Tibial artery (tissue), 4 donors: Measurements from ENCODE around the gene CBX7.

Source experiments
- DNase-seq, 2 donors: peaks; one replicate each; pipeline ENCODE4 v3.0.0-alpha.2; 2019
- H3K27ac ChIP-seq, 2 donors: fragments of 200-600 bp; sonication (generic) in 1 of 2; 1 replicate in 1 of 2; 2 replicates in 1 of 2; pipeline ENCODE4 v1.5.1; 2018 to 2019; ENCODE audit warnings: mild to moderate bottlenecking in 1 of 2
- H3K27me3 ChIP-seq, 2 donors: fragments of 200-600 bp; sonication (generic) in 1 of 2; one replicate each; pipeline versions ENCODE4 v1.5.1 to v1.6.0; 2016 to 2019
- H3K36me3 ChIP-seq, 3 donors: fragments of 200-600 bp; sonication (generic) in 2 of 3; one replicate each; pipeline ENCODE4 v1.5.1; 2016 to 2019; ENCODE audit warnings: mild to moderate bottlenecking in 2 of 3
- H3K4me1 ChIP-seq, 4 donors: fragments of 200-600 bp; sonication (generic) in 2 of 4; 1 replicate in 3 of 4; 2 replicates in 1 of 4; pipeline ENCODE4 v1.5.1; 2016 to 2019
- H3K4me3 ChIP-seq, 2 donors: fragments of 200-600 bp; sonication (generic) in 1 of 2; 1 replicate in 1 of 2; 2 replicates in 1 of 2; pipeline ENCODE4 v1.5.1; 2018 to 2019; ENCODE audit warnings: mild to moderate bottlenecking in 2 of 2
- H3K9me3 ChIP-seq, 3 donors: fragments of 200-600 bp; sonication (generic) in 1 of 3; one replicate each; pipeline ENCODE4 v1.5.1; 2016 to 2019
- intact Hi-C: fragments of 100-400 bp; cut with DNase I; formaldehyde crosslinking; loops from one replicate; pipeline ENCODE4 v1.15.0; 2023; ENCODE audit warnings: low total_unique reads
- TF ChIP-seq, protein P1 (sequence below), 2 experiments: fragments of 200-600 bp in 1 of 2; fragments of 450-650 bp in 1 of 2; IDR thresholded peaks; one replicate each; pipeline ENCODE4 v1.5.1; 2017 to 2019; ENCODE audit warnings: antibody characterized with exemption in 2 of 2, mild to moderate bottlenecking in 1 of 2, moderate library complexity in 1 of 2

CBX7 gene

DNA sequence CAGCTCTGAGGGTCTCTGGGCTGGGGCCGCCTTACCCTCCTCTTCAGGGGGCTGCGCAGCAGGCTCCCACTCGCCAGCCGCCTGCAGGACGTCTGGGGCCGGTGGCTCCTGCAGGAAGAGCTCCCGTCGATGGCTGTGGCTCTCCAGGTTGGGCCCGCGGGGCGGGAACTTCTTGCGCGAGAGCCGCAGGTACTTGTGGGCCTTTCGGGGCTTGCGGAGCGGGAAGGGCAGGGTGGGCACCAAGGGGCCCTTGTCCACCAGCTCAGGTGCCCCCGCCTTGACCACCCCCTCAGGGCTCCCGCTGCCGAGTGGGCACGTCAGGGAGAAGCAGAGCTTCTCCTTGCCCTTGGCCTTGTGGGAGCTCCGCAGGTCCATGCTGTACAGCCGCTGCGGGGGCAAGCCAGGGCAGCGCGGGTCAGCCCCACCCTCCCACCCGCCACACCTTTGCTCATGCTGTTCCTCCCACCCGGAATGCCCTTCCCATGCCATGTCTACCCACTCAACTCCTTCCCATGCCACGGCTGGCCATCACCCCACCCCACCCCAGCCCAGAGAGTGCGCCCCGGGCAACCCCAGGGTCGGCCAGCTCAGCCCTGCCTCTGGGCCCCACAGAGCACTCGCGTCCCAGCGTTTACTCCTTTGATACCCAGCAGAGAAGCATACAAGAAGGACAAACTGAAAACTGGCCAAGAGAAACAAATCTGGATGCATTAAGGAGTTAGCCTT is 18.0 kb downstream of the CBX7 start:
- Histone ChIP-seq H3K4me1 (peaks cover 0 to 9% (median 4%) of the 10 kb centered on the region in 4 donors), H3K27me3 (no peaks in the 10 kb centered on the region), H3K27ac (no peak overlapping the region), H3K4me3 (no peak overlapping the region), H3K9me3 (no peaks in the 10 kb centered on the region), H3K36me3 (peaks cover 58 to 92% (median 84%) of the 10 kb centered on the region in 3 donors)
- TF ChIP-seq, protein P1, sequence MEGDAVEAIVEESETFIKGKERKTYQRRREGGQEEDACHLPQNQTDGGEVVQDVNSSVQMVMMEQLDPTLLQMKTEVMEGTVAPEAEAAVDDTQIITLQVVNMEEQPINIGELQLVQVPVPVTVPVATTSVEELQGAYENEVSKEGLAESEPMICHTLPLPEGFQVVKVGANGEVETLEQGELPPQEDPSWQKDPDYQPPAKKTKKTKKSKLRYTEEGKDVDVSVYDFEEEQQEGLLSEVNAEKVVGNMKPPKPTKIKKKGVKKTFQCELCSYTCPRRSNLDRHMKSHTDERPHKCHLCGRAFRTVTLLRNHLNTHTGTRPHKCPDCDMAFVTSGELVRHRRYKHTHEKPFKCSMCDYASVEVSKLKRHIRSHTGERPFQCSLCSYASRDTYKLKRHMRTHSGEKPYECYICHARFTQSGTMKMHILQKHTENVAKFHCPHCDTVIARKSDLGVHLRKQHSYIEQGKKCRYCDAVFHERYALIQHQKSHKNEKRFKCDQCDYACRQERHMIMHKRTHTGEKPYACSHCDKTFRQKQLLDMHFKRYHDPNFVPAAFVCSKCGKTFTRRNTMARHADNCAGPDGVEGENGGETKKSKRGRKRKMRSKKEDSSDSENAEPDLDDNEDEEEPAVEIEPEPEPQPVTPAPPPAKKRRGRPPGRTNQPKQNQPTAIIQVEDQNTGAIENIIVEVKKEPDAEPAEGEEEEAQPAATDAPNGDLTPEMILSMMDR (IDR thresholded peaks at IDR 0.05): no peak
- peak in 1 of 2 donors; percentile 67 for DNase-seq
- intact Hi-C loops: no loop called here

DNA sequence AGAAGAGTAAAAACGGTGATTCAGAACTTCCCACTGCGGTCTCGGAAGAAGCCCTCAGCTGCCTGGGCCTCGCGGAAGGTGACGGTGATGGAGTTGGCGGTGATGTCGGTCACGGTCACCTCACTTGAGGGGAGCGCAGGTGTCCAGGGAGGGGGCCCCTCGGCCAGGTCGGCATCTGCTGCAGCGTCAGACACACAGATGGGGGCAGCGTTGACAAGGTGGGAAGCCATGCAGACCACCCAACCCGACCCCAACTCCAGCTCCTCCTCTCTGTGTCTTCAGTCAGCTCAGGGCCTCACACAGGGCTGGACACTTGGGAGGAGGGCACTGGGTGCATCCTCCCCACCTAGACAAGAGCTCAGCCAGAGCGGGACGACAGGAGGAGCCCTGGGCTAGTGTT is 18.6 kb downstream of the CBX7 start:
- H3K4me1 ChIP-seq: peaks cover 0 to 9% (median 4%) of the 10 kb centered on the region in 4 donors
- intact Hi-C loops: no loop called here
- DNase-seq: no peak
- no peaks in the 10 kb centered on the region for H3K9me3 ChIP-seq
- H3K27ac ChIP-seq: no peak overlapping the region
- no peaks in the 10 kb centered on the region for H3K27me3 ChIP-seq
- TF ChIP-seq, protein P1 (IDR thresholded peaks at IDR 0.05): no peak
- H3K4me3 ChIP-seq: no peak overlapping the region
- peaks cover 58 to 95% (median 86%) of the 10 kb centered on the region in 3 donors for H3K36me3 ChIP-seq

DNA sequence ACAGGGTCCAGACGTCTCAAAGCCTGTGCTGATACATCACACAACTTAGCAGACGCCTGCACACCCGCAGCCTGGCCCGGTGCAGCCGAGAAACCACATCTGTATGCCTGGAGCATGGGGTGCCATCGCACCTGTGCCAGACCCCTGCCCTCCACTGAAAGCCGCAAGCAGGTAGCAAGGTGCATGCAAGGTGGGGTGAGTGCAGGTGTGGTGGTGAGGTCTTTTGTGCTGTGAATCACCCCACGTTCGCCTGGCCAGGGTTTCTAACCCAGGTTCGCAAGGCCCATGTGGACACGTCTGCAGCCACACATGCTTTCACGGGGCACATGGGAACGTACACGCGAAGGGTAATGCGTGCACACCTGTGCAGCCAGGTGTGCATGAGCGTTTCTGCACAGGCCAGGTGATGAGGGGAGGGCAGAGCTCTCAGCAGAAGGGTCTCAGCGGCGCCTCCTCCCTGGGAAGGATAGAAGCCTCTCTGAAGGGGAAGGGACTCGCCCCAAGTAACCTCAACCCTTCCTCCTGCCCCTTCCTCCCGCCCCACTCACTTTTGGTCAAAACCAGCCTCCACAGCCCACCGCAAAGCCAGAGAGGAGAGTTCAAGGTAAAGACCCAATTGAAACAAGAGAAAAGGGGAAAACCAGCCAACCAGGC is 19.5 kb downstream of the CBX7 start:
- DNase-seq: peak in 1 of 2 donors; percentile 57
- no peaks in the 10 kb centered on the region for H3K9me3 ChIP-seq
- no peak overlapping the region for H3K27ac ChIP-seq
- TF ChIP-seq, protein P1 (IDR thresholded peaks at IDR 0.05): no peak
- peaks cover 58 to 90% (median 79%) of the 10 kb centered on the region in 3 donors for H3K36me3 ChIP-seq
- intact Hi-C loops: no loop called here
- H3K4me3 ChIP-seq: no peak overlapping the region
- H3K4me1 ChIP-seq: peaks cover 0 to 9% (median 4%) of the 10 kb centered on the region in 4 donors
- no peaks in the 10 kb centered on the region for H3K27me3 ChIP-seq

DNA sequence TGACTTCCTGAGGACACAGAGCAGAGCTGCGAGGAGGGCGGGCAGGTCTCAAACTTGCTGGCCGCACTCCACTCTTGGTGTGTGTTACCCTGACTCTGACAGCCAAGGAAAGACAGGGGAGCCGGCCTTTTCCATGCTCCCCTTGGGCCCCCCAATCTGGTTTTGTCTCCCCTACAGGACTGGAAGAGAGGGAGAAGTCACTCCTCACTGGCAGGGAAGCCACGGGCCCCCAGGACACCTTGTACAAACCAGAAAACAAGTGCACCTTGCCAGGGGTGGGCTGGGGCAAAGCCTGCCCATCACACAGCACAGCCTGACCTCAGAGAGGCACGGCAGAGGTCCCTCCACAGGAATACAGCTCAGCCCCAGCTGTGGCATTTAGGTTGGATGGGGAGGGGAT is 20.2 kb downstream of the CBX7 start:
- peaks cover 52 to 83% (median 73%) of the 10 kb centered on the region in 3 donors for H3K36me3 ChIP-seq
- no peak overlapping the region for H3K27ac ChIP-seq
- H3K4me1 ChIP-seq: peaks cover 0 to 9% (median 4%) of the 10 kb centered on the region in 4 donors

DNA sequence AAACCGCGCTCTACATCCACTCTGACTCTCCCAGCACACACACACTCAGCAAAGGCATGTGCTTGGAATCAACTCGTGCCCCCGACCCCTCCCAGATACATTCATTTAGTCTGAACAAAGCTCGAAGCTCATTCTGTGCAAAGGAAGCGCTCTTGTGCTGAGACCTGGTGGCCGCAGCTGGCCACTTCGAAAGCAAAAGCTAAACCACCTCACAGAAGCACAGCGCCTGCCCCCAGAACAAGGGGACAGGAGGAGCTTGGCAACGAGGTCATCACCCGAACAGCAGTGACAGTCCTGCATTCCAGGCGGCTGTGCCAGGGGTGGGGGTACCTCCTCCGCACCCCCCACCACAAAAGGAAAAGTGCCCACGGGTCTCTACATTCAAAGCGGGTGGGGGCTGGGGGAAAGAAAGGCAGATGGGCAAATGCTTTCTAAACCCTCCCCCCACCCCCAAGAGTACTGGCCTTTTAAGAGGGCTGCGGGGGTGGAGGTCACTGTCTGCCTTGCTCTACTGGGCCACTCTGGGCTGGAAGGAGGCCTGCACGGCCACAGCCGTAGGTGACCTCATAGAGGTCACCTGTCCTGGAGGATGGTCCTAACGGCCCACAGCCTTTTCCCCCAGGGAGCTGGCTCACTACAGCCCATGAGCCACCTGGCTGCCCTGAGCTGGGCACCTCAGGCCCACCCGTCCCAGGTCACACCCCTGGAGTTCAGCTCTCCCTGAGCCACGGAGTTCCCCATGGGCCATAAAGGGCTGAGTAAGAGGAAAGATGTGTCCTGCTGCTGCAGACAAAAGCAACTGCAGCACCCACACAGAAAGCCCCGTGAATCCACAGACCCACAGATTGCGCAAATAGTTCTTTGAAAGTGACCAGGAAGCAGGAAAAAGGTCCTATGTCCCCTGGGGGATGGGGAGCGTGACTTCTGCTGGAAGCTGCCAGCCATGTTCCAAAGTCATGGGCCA is 21.3 kb downstream of the CBX7 start:
- no peak overlapping the region for H3K27ac ChIP-seq

More for the DNA sequence above, 20.2 kb downstream of the CBX7 start:
- intact Hi-C loops: no loop called here
- TF ChIP-seq, protein P1 (IDR thresholded peaks at IDR 0.05): no peak
- no peaks in the 10 kb centered on the region for H3K9me3 ChIP-seq
- H3K27me3 ChIP-seq: no peaks in the 10 kb centered on the region
- no peak overlapping the region for H3K4me3 ChIP-seq
- DNase-seq: peak in 1 of 2 donors; percentile 55

More for the DNA sequence above, 21.3 kb downstream of the CBX7 start:
- Histone ChIP-seq H3K36me3 (peaks cover 44 to 72% (median 64%) of the 10 kb centered on the region in 3 donors), H3K4me3 (no peak overlapping the region), H3K9me3 (no peaks in the 10 kb centered on the region), H3K4me1 (peaks cover 0 to 9% (median 4%) of the 10 kb centered on the region in 4 donors), H3K27me3 (no peaks in the 10 kb centered on the region)
- intact Hi-C loops: no loop called here
- TF ChIP-seq, protein P1 (IDR thresholded peaks at IDR 0.05): no peak
- peak in 1 of 2 donors; percentile 64 for DNase-seq
